AML-193 (cell line): ENCODE results near the gene KLHL9.

Source experiments
- DNase-seq, 2 experiments: peaks; one replicate each; lab custom pipeline; 2025; lab: John Stamatoyannopoulos, UW

The KLHL9 gene

DNA sequence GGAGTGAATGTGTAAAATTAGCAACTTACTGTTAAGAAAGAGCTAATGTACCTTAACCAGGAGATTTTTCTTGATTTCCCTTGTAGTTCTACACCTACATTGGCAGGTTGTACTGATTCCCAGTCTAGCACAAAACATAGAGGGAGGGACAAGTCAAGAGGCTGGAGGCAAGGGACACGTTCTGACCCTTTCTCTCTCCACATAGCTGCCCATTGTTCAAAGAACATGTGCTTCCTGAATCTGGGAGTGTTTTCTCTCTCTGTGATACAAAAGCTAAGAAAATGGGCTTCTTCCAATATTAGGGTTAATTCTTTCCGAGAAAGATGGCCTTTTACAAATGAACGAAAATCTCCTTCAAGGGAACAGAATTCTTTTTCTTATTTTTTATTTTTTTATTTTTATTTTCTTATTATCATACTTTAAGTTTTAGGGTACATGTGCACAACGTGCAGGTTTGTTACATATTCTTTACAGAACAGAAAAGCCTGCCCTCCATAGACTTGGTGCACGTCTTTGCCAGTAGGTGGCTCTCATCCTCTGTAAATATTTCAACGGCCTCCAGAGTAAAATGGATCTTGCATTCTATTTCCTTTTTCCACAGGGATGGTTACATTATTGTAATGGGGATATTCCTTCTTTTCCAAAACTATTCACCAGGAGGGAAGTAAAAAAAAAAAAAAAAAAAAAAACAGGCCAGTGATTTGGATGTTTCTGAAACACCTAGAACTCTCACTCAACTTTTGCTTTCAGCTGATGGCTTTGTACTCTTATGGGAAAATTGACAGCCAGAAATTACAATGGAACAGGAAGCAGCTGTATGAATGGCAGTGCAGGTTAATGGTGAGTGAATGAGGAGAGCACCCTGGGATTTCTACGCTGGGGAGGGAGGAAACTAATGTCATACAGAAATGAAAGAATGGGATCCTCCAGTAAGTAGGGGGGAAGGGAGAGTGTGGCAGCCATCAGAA is 17.0 kb downstream of the KLHL9 start:
- DNase-seq, result peak; percentile 42 to 56

- DNase-seq, result no peak
Measured at GRCh38 chr9:21316860-21317259, 18.3 kb downstream of the KLHL9 start.

- no peak for DNase-seq
Measured at GRCh38 chr9:21316032-21316842, 19.0 kb downstream of the KLHL9 start.

DNA sequence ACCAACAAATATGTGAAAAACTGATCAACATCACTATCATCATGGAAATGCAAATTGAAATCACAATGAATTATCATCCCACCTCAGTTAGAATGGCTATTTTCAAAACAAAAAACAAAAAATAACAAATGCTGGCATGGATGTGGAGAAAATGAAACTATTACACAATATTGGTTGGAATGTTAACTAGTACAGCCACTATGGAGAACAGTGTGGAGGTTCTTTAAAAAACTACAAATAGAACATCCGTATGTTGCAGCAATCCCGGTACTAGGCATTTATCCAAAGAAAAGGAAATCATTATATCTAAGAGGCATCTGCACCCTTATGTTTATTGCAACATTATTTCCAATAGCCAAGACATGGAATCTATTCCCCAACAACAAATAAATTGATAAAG is 21.1 kb downstream of the KLHL9 start:
- no peak for DNase-seq

- DNase-seq, result no peak
Measured at GRCh38 chr9:21311889-21312288, 23.3 kb downstream of the KLHL9 start.

GRCh38 chr9:21305213-21305612 is 30.0 kb downstream of the KLHL9 start, which contains the start of gene IFNA5:
IFNA5 (minus strand) TSS chr9:21305313; CDS start chr9:21305256, 57 bp downstream.
- DNase-seq, result no peak

- DNase-seq, result no peak
Measured at GRCh38 chr9:21295992-21296391, 39.2 kb downstream of the KLHL9 start.

DNA sequence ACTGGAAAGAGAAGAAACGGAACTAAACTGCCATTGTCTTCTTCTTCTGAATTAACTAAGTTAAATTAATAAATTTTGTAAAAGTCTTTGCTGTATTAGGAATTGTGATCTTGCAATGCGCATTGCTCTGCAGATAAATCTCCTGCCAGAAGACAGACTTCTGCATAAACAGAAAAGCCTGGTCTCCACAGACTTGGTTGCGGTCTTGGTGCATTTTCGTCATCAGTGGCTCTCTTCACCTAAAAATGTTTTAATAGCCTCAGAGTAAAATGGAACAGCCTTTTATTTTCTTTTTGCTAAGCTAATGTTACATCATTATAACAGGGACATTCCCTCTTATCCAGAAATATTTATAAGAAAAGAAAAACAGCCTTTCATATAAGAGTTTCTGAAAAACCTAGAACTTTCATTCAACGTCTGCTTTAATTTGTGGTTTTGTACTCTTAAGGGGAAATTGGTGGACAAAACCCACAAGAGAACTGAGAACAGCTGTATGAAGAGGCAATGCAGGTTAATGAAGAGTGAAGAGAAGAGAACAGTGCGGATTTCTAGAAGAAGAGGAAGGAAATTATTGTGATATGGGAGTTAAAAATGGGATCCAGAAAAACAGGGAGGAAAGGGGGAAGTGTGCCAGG is 40.2 kb downstream of the KLHL9 start:
- peak; percentile 75 to 80 for DNase-seq

DNA sequence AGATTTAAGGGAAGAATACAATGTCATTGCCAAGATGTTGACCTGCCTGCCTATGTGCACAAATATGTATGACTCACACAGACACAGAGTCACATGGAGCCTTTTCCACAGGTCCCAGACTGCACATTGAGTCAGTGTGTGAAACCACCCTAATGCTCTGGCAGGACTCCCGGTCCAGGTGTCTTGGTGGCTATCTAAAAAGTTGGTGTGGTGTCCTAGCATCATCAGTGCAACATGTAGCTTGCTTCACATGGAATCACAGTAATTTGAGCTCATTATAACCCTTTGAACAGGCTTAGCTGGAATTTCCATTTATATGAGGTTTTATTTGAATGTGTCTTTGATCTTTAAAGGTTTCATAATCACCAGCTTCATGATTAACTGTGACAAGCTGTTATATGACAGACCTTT is 40.8 kb downstream of the KLHL9 start:
- no peak for DNase-seq

GRCh38 chr9:21289848-21290247 is 45.4 kb downstream of the KLHL9 start:
- DNase-seq, result no peak

DNA sequence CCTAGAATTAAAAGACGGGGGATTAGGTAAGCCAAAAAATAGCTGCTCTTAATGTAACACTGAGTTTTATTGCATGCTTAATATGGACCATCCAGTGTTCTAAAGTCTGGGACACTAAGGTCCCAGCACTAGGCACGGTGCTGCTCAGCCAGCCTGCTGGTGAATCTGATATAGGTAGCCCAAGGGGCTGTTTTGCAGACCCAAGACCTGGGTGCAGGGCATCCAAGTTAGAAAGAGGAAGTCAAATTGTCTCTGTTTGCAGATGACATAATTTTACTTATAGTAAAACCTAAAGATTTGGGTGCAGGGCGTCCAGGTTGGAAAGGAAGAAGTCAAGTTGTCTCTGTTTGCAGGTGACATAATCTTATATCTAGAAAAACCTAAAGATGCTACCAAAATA is 47.9 kb downstream of the KLHL9 start:
- DNase-seq, result no peak

DNA sequence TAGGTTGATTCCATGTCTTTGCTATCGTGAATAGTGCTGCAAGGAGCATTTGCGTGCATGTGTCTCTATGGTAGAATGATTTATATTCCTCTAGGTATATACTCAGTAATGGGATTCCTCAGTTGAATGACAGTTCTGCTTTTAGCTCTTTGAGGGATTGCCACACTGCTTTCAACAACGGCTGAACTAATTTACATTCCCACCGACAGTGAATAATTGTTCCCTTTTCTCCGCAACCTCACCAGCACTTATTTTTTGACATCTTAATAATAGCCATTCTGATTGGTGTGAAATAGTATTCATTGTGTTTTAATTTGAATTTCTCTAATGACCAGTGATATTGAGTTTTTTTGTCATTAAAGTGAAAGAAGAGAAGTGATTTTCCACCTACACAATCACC is 48.5 kb downstream of the KLHL9 start:
- no peak for DNase-seq

- no peak for DNase-seq
Measured at GRCh38 chr9:21286099-21286498, 49.1 kb downstream of the KLHL9 start.

DNA sequence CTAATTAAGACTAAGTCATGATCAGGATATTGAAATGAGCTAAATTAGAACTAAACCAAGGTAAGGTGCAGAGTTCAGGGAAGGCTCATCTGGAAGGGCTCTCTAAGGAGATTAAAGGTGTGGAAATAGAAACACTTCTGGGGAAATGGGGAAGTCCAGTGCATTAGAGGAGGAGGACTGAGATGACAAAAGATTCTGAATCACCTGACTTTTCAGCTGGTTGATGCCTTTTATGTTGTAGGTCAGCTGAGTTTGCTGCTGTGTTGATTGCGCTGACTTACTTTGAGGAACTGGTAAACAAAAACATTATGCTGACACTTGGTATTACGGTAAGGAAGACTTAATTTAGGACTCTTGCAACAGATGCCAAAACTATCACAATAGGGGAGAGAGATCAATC is 53.9 kb downstream of the KLHL9 start:
- peak; percentile 5 to 16 for DNase-seq
